Hepatocyte (in vitro differentiated cells): Measurements from ENCODE around the gene RDH12.

ENCODE experiments used
- CTCF ChIP-seq: fragments of 200-600 bp; sonication (generic); IDR thresholded peaks from 2 replicates; pipeline ENCODE4 v1.5.1; 2016; ENCODE audit warnings: antibody characterized with exemption, mild to moderate bottlenecking; ENCODE audit not compliant: poor library complexity
- EZH2phosphoT487 ChIP-seq: fragments of 200-600 bp; sonication (generic); IDR thresholded peaks from one replicate; pipeline ENCODE4 v1.6.1; 2018; ENCODE audit warnings: antibody characterized with exemption, mild to moderate bottlenecking, low read depth, moderate library complexity; ENCODE audit not compliant: unreplicated experiment, severe bottlenecking

DNA sequence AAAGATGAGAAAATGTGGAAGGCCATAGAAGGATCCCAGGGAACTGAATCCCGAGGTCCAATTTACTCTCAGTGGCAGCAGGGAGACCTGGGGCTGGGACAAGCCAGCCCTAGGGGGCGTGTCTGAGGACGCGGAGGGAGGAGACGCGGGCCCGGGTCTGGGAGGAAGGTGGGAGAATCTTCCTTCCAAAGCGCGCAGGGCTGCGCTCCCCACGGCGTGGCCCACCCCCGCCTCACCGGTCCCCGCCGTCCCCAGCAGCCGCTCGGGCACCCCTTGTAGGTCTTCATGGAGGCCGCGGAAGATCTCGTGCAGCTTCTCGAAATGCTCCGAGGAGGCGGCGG, 27.6 kb upstream of the RDH12 start:
- TF ChIP-seq CTCF, result no peak
- TF ChIP-seq EZH2phosphoT487, result no peak
